ENCODE measurements around the gene ZNF598. TPM values are rescaled to one million over a fixed set of nuclear protein-coding genes. Genes with fewer than 3 reads are reported as not detected.

The ZNF598 gene
- total RNA-seq, 3 donors from 2014 or later, result 41.9 to 45.4 (median 42.4) TPM

GRCh38 chr16:2028146-2028545, 18.5 kb upstream of the ZNF598 start:
- DNase-seq, result no peak
- intact Hi-C loops (cut with DNase I, micrococcal nuclease), result loop anchor here (10.0 kb wide), 2 partner anchors 117 to 127 kb away; partner anchors contain the start of genes RAB26 (in 1 of the 2) and TRAF7 (in 1 of the 2)

GRCh38 chr16:2027024-2028010, 17.7 kb upstream of the ZNF598 start:
- intact Hi-C loops (cut with DNase I, micrococcal nuclease), result loop anchor here (10.0 kb wide), 2 partner anchors 117 to 127 kb away; partner anchors contain the start of genes RAB26 (in 1 of the 2) and TRAF7 (in 1 of the 2)
- Histone ChIP-seq H3K4me3 (peak overlapping the region; percentile 36), H3K9me3 (no peaks in the 10 kb centered on the region), H3K4me1 (ENCODE audit: low read depth) (peaks cover 23% of the 10 kb centered on the region), H3K36me3 (ENCODE audit: low read depth) (no peaks in the 10 kb centered on the region)
- DNase-seq, result peak in 2 of 3 donors; percentile 42 to 61
- peak; percentile 5 for ATAC-seq
- no peak for TF ChIP-seq CTCF (IDR thresholded peaks at IDR 0.05)

More at GRCh38 chr16:2028146-2028545, 18.5 kb upstream of the ZNF598 start:
- Histone ChIP-seq H3K9me3 (no peaks in the 10 kb centered on the region), H3K4me3 (no peak overlapping the region), H3K36me3 (ENCODE audit: low read depth) (no peaks in the 10 kb centered on the region), H3K4me1 (ENCODE audit: low read depth) (peaks cover 15% of the 10 kb centered on the region)
- no peak for ATAC-seq
- TF ChIP-seq CTCF (IDR thresholded peaks at IDR 0.05), result no peak

- H3K9me3 ChIP-seq, result no peaks in the 10 kb centered on the region
- intact Hi-C loops (cut with DNase I, micrococcal nuclease), result loop anchor here (10.0 kb wide), 2 partner anchors 118 to 128 kb away; partner anchors contain the start of genes RAB26 (in 1 of the 2) and TRAF7 (in 1 of the 2)
- ATAC-seq (peak; percentile 34), DNase-seq (peak in 2 of 3 donors; percentile 64 to 68)
- TF ChIP-seq CTCF (IDR thresholded peaks at IDR 0.05), result no peak
- peaks cover 23% of the 10 kb centered on the region for H3K4me1 ChIP-seq (ENCODE audit: low read depth)
- no peaks in the 10 kb centered on the region for H3K36me3 ChIP-seq (ENCODE audit: low read depth)
- peak within 1 kb of the TSS; percentile 36 for H3K4me3 ChIP-seq
These were observed 16.9 kb upstream of the ZNF598 start, which contains the start of gene NHERF2 for GRCh38 chr16:2026461-2027023. TSS of gene NHERF2 (plus strand) at chr16:2026902. CDS start at chr16:2027006, 104 bp downstream.

- ATAC-seq, result no peak
- H3K4me3 ChIP-seq, result no peak overlapping the region
- peaks cover 23% of the 10 kb centered on the region for H3K4me1 ChIP-seq (ENCODE audit: low read depth)
- intact Hi-C loops (cut with DNase I, micrococcal nuclease), result loop anchor here (10.0 kb wide), 2 partner anchors 119 to 129 kb away; partner anchors contain the start of genes RAB26 (in 1 of the 2) and TRAF7 (in 1 of the 2)
- TF ChIP-seq CTCF (IDR thresholded peaks at IDR 0.05), result no peak
- H3K36me3 ChIP-seq (ENCODE audit: low read depth), result no peaks in the 10 kb centered on the region
- H3K9me3 ChIP-seq, result no peaks in the 10 kb centered on the region
- peak in 1 of 3 donors; percentile 54 for DNase-seq
These were observed 16.3 kb upstream of the ZNF598 start for GRCh38 chr16:2025878-2026460.

GRCh38 chr16:2025251-2025650, 15.6 kb upstream of the ZNF598 start:
- intact Hi-C loops (cut with DNase I, micrococcal nuclease), result loop anchor here (10.0 kb wide), 2 partner anchors 120 to 130 kb away; partner anchors contain the start of genes RAB26 (in 1 of the 2) and TRAF7 (in 1 of the 2)
- Histone ChIP-seq H3K9me3 (no peaks in the 10 kb centered on the region), H3K36me3 (ENCODE audit: low read depth) (no peaks in the 10 kb centered on the region), H3K4me1 (ENCODE audit: low read depth) (peaks cover 29% of the 10 kb centered on the region), H3K4me3 (no peak overlapping the region)
- ATAC-seq (no peak), DNase-seq (peak in 2 of 3 donors; percentile 33 to 52)
- TF ChIP-seq CTCF (IDR thresholded peaks at IDR 0.05), result no peak
